Lung (tissue), 12 donors: ENCODE results near the gene PTPN3. TPM values are rescaled to one million over a fixed set of nuclear protein-coding genes. Genes with fewer than 3 reads are reported as not detected.

Experiments used
- ATAC-seq: fragments of 200-7000 bp; cut with Tn5 transposase; one replicate; pipeline ENCODE4 v1.9.1; 2020; ENCODE audit warnings: moderate number of reproducible peaks; ENCODE audit not compliant: insufficient read depth, low FRiP score
- DNase-seq, 3 donors: peaks; one replicate each; pipeline ENCODE4 v3.0.0-alpha.2; 2013 to 2017
- H3K27ac ChIP-seq, 2 donors: one replicate each; pipeline ENCODE4 v1.5.1; 2013; ENCODE audit warnings: mild to moderate bottlenecking in 2 of 2, moderate library complexity in 2 of 2, control low read depth in 1 of 2, inconsistent platforms in 1 of 2, low read depth in 1 of 2, low read length in 1 of 2
- H3K27me3 ChIP-seq, 3 donors: one replicate each; pipeline ENCODE4 v1.5.1; 2013; ENCODE audit warnings: low read length in 2 of 3; ENCODE audit not compliant: control insufficient read depth in 3 of 3, insufficient read depth in 3 of 3
- H3K36me3 ChIP-seq, 4 donors: one replicate each; pipeline ENCODE4 v1.5.1; 2013; ENCODE audit warnings: low read length in 4 of 4, mild to moderate bottlenecking in 1 of 4, moderate library complexity in 1 of 4; ENCODE audit not compliant: control insufficient read depth in 4 of 4, insufficient read depth in 4 of 4
- H3K4me1 ChIP-seq, 5 donors: one replicate each; pipeline ENCODE4 v1.5.1; 2013; ENCODE audit warnings: low read length in 5 of 5, mild to moderate bottlenecking in 2 of 5, moderate library complexity in 1 of 5; ENCODE audit not compliant: control insufficient read depth in 5 of 5, insufficient read depth in 5 of 5
- H3K4me3 ChIP-seq: one replicate; pipeline ENCODE4 v1.5.1; 2013; ENCODE audit warnings: mild to moderate bottlenecking, control low read depth, moderate library complexity
- H3K9ac ChIP-seq, 2 donors: one replicate each; pipeline ENCODE4 v1.5.1; 2013; ENCODE audit warnings: low read length in 2 of 2, control low read depth in 1 of 2; ENCODE audit not compliant: insufficient read depth in 1 of 2
- H3K9me3 ChIP-seq, 4 donors: one replicate each; pipeline ENCODE4 v1.5.1; 2013; ENCODE audit warnings: low read length in 3 of 4, mild to moderate bottlenecking in 1 of 4, moderate library complexity in 1 of 4; ENCODE audit not compliant: control insufficient read depth in 4 of 4, insufficient read depth in 3 of 4
- CTCF ChIP-seq: IDR thresholded peaks from 2 replicates; pipeline ENCODE4 v1.5.1; 2012; ENCODE audit warnings: mild to moderate bottlenecking; ENCODE audit errors: control extremely low read depth, extremely low read depth
- WGBS, 2 donors: extraction: QIAGEN DNeasy Blood & Tissue Kit; methylation state at CpG; one replicate each; pipeline ENCODE4 v1.1.7; 2013; 5-methylcytosine and 5-hydroxymethylcytosine counted together
- polyA plus RNA-seq, 2 donors: library from polyadenylated mRNA; stranded (reverse); fragments of 200-250 nt; gene quantifications; one replicate each; pipeline ENCODE4 v1.2.1, GENCODE V29; 2013
- total RNA-seq, 2 donors: library from RNA; depleted of rRNA in 1 of 2; stranded (reverse); fragments of >200 nt in 1 of 2; gene quantifications; one replicate each; pipeline ENCODE4 v1.2.1, GENCODE V29; 2014 to 2021
- donor health status: control.
- donor health status: control.
- donor health status: Bipolar disorder and iron deficiency.
- donor health status: healthy.
- donor health status: DM: yes; HTN: yes; CAD: no.

PTPN3 gene
- total and polyA plus RNA-seq, 4 donors = 5.7 to 16.9 (median 11.2) TPM

- ATAC-seq (no peak), DNase-seq (no peak)
- H3K4me1 ChIP-seq = peaks cover 0 to 5% (median 0%) of the 10 kb centered on the region in 5 donors
- no peaks in the 10 kb centered on the region for H3K36me3 ChIP-seq
- 57 to 58% methylated on average over 5 of the region's 5 CpGs for WGBS, 2 donors
- no peak for TF ChIP-seq CTCF
- H3K9ac ChIP-seq = no peak overlapping the region
- H3K9me3 ChIP-seq = no peaks in the 10 kb centered on the region
- H3K27ac ChIP-seq = no peak overlapping the region
- no peaks in the 10 kb centered on the region for H3K27me3 ChIP-seq
- H3K4me3 ChIP-seq = no peak overlapping the region
Measured at GRCh38 chr9:109519366-109519765, 21.3 kb upstream of the PTPN3 start.

- 86 to 90% methylated on average over 4 of the region's 4 CpGs for WGBS, 2 donors
- no peak for TF ChIP-seq CTCF
- Histone ChIP-seq H3K4me1 (peaks cover 0 to 5% (median 0%) of the 10 kb centered on the region in 5 donors), H3K27me3 (no peaks in the 10 kb centered on the region), H3K36me3 (no peaks in the 10 kb centered on the region), H3K27ac (no peak overlapping the region), H3K9ac (no peak overlapping the region), H3K4me3 (no peak overlapping the region), H3K9me3 (no peaks in the 10 kb centered on the region)
- DNase-seq (no peak), ATAC-seq (no peak)
Measured at GRCh38 chr9:109518621-109519335, 20.7 kb upstream of the PTPN3 start.

- no peak for TF ChIP-seq CTCF
- Histone ChIP-seq H3K9me3 (no peaks in the 10 kb centered on the region), H3K27ac (no peak overlapping the region), H3K4me1 (peaks cover 0 to 5% (median 0%) of the 10 kb centered on the region in 5 donors), H3K36me3 (no peaks in the 10 kb centered on the region), H3K4me3 (no peak overlapping the region), H3K9ac (no peak overlapping the region), H3K27me3 (no peaks in the 10 kb centered on the region)
- DNase-seq (peak in 2 of 3 donors; percentile 20 to 59), ATAC-seq (no peak)
- 73 to 79% methylated on average over 1 of the region's 1 CpG for WGBS, 2 donors
Measured at GRCh38 chr9:109517901-109518377, 19.8 kb upstream of the PTPN3 start.

- no peak for TF ChIP-seq CTCF
- Histone ChIP-seq H3K9ac (no peak overlapping the region), H3K27me3 (no peaks in the 10 kb centered on the region), H3K27ac (no peak overlapping the region), H3K9me3 (no peaks in the 10 kb centered on the region), H3K36me3 (no peaks in the 10 kb centered on the region), H3K4me3 (no peak overlapping the region), H3K4me1 (peaks cover 0 to 5% (median 0%) of the 10 kb centered on the region in 5 donors)
- DNase-seq = no peak
- ATAC-seq = no peak
- WGBS, 2 donors = 86 to 93% methylated on average over 3 of the region's 3 CpGs
Measured at GRCh38 chr9:109513871-109514270, 15.8 kb upstream of the PTPN3 start.
